Measurements from ENCODE around the gene GSTA5.

DNA sequence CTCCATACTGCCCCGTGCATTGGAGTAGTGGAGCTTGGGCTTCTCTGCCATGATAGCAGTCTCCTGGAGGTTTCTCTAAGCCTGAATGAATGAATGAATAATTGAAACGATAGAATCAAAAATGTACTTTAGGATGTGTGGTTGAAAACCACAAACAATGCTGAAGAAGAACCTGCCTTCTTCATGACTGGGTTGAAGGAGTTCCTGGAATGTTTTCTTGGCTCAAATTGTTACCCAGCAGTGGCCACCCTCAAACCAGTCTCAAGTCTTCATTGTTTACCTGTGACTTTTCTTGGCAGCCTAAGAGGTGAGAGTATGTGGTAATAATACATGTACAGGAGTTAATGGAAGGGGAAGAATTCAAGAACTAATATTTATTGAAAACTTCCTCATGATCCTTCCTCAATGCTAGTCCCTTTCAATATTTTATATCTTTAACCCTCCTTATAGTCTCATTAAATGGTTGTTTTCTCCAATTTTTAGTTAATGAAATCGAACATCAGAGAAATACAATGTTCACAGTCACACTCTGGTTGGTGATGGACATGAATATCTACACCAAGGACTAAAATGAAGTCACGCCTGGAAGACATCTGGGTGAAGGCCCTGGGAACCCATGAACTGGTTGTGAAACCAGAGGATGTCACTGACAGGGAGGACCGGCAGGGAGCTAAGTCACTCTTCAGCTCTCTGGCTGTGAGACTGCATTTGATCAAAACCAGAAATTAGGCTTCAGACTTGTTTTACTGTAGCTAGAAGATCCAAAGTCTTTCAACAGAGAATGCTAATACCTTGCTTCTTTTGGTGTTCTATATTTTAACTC is at the start of gene GSTA5:
- TF ChIP-seq ZNF207 (IDR thresholded peaks at IDR 0.05; ENCODE audit: borderline replicate concordance) = no peak
- TF ChIP-seq CHD1 (IDR thresholded peaks at IDR 0.05; ENCODE audit: low read depth, low read length) = no peak
- TF ChIP-seq, protein P1, sequence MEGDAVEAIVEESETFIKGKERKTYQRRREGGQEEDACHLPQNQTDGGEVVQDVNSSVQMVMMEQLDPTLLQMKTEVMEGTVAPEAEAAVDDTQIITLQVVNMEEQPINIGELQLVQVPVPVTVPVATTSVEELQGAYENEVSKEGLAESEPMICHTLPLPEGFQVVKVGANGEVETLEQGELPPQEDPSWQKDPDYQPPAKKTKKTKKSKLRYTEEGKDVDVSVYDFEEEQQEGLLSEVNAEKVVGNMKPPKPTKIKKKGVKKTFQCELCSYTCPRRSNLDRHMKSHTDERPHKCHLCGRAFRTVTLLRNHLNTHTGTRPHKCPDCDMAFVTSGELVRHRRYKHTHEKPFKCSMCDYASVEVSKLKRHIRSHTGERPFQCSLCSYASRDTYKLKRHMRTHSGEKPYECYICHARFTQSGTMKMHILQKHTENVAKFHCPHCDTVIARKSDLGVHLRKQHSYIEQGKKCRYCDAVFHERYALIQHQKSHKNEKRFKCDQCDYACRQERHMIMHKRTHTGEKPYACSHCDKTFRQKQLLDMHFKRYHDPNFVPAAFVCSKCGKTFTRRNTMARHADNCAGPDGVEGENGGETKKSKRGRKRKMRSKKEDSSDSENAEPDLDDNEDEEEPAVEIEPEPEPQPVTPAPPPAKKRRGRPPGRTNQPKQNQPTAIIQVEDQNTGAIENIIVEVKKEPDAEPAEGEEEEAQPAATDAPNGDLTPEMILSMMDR (IDR thresholded peaks at IDR 0.05 in 2 of 3, conservative IDR thresholded peaks at IDR 0.05 in 1 of 3; ENCODE audit: control insufficient read depth in 2 of 3, extremely low read depth in 1 of 3, insufficient read depth in 1 of 3, low read depth in 3 of 3, low read length in 3 of 3) = no peak
- TF ChIP-seq MTA3 (IDR thresholded peaks at IDR 0.05; ENCODE audit: borderline replicate concordance, low read length) = no peak
- TF ChIP-seq YY1 (IDR thresholded peaks at IDR 0.05; ENCODE audit: low read depth, low read length) = no peak
- no peak for TF ChIP-seq FOXK2 (IDR thresholded peaks at IDR 0.05)
